GM12801 (cell line): ENCODE data around the gene SAMD4A.

Source experiments
- CTCF ChIP-seq: IDR thresholded peaks from one replicate; pipeline ENCODE4 v1.5.1; 2011; ENCODE audit warnings: control low read depth; ENCODE audit not compliant: insufficient read length; ENCODE audit errors: extremely low read depth

Gene SAMD4A

GRCh38 chr14:54688229-54688628 is 121.3 kb downstream of the SAMD4A start:
- no peak for TF ChIP-seq CTCF

GRCh38 chr14:54689928-54690327 is 123.0 kb downstream of the SAMD4A start:
- TF ChIP-seq CTCF = no peak

- TF ChIP-seq CTCF = no peak
These were observed 124.0 kb downstream of the SAMD4A start for GRCh38 chr14:54690887-54691286.

- no peak for TF ChIP-seq CTCF
These were observed 124.8 kb downstream of the SAMD4A start for GRCh38 chr14:54691525-54692283.

- TF ChIP-seq CTCF = no peak
These were observed 125.4 kb downstream of the SAMD4A start for GRCh38 chr14:54692284-54692772.

GRCh38 chr14:54693761-54694160 is 126.8 kb downstream of the SAMD4A start:
- no peak for TF ChIP-seq CTCF

GRCh38 chr14:54695196-54695595 is 128.3 kb downstream of the SAMD4A start:
- TF ChIP-seq CTCF = no peak
